Parathyroid adenoma (tissue), 2 donors: ENCODE results near the gene ETV6.

ENCODE experiments used
- H2AFZ ChIP-seq: fragments of 300-600 bp; sonication (generic); one replicate; pipeline ENCODE4 v1.7.0; 2017; ENCODE audit warnings: antibody characterized with exemption, mild to moderate bottlenecking
- H3K27ac ChIP-seq: fragments of 300-600 bp; sonication (generic); one replicate; pipeline ENCODE4 v1.7.0; 2017
- H3K27me3 ChIP-seq: fragments of 300-600 bp; sonication (generic); one replicate; pipeline ENCODE4 v1.7.0; 2017; ENCODE audit warnings: low read length; ENCODE audit not compliant: control insufficient read depth, insufficient read depth
- H3K36me3 ChIP-seq: fragments of 300-600 bp; sonication (generic); one replicate; pipeline ENCODE4 v1.7.0; 2017; ENCODE audit warnings: low read length; ENCODE audit not compliant: control insufficient read depth, insufficient read depth
- H3K4me1 ChIP-seq: fragments of 300-600 bp; sonication (generic); one replicate; pipeline ENCODE4 v1.7.0; 2017; ENCODE audit warnings: control low read depth
- H3K4me2 ChIP-seq: fragments of 300-600 bp; sonication (generic); one replicate; pipeline ENCODE4 v1.7.0; 2017; ENCODE audit warnings: low read length
- H3K4me3 ChIP-seq: fragments of 300-600 bp; sonication (generic); one replicate; pipeline ENCODE4 v1.7.0; 2017; ENCODE audit warnings: low read depth, low read length
- H3K79me2 ChIP-seq: fragments of 300-600 bp; sonication (generic); one replicate; pipeline ENCODE4 v1.7.0; 2017; ENCODE audit warnings: control low read depth
- H3K9ac ChIP-seq: fragments of 300-600 bp; sonication (generic); one replicate; pipeline ENCODE4 v1.7.0; 2017; ENCODE audit warnings: mild to moderate bottlenecking
- H3K9me3 ChIP-seq: fragments of 300-600 bp; sonication (generic); one replicate; pipeline ENCODE4 v1.7.0; 2017; ENCODE audit warnings: low read length; ENCODE audit not compliant: control insufficient read depth
- CTCF ChIP-seq: fragments of 300-600 bp; sonication (generic); IDR thresholded peaks from one replicate; pipeline ENCODE4 v1.7.0; 2017; ENCODE audit warnings: antibody characterized with exemption, mild to moderate bottlenecking
- donor health status: primary hyperparathyroidism.

Gene ETV6

DNA sequence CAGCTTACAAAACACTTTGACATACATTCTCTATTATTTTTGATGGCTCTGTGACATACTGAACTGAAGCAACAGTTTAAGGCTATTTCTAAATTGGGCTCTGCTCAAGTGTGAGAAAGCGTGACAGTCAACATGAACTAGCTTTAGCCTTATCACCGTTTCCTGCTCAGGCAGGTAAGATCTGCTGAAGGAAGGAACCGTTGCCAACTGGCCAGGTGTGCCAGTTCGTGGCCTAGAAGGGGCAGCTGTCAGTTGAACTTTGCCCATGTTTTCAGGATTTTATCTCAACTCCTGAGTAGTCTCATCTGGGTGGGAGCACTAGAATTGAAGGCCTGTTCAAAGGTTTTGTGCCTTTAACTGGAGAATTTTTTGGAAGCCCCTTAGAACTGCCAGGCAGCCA, 79.5 kb downstream of the ETV6 start:
- Histone ChIP-seq H3K27ac (peak overlapping the region; percentile 49), H3K4me2 (peak overlapping the region; percentile 13), H3K9ac (no peak overlapping the region), H3K27me3 (no peaks in the 10 kb centered on the region), H3K36me3 (no peaks in the 10 kb centered on the region), H3K9me3 (no peaks in the 10 kb centered on the region), H3K4me1 (peaks cover 43% of the 10 kb centered on the region), H3K4me3 (no peak overlapping the region), H2AFZ (no peak overlapping the region), H3K79me2 (peaks cover 25% of the 10 kb centered on the region)
- no peak for TF ChIP-seq CTCF

- Histone ChIP-seq H3K9me3 (no peaks in the 10 kb centered on the region), H3K4me3 (no peak overlapping the region), H3K36me3 (no peaks in the 10 kb centered on the region), H3K4me2 (peak overlapping the region; percentile 0), H3K27me3 (no peaks in the 10 kb centered on the region), H2AFZ (no peak overlapping the region), H3K27ac (peak overlapping the region; percentile 49), H3K9ac (no peak overlapping the region), H3K4me1 (peaks cover 37% of the 10 kb centered on the region), H3K79me2 (peaks cover 27% of the 10 kb centered on the region)
- no peak for TF ChIP-seq CTCF
Observed at GRCh38 chr12:11729439-11730150, 80.1 kb downstream of the ETV6 start.

- no peak overlapping the region for H3K4me3 ChIP-seq
- H3K4me2 ChIP-seq, result peak overlapping the region; percentile 0
- H3K9ac ChIP-seq, result no peak overlapping the region
- H3K36me3 ChIP-seq, result no peaks in the 10 kb centered on the region
- H3K79me2 ChIP-seq, result peaks cover 32% of the 10 kb centered on the region
- no peak for TF ChIP-seq CTCF
- no peaks in the 10 kb centered on the region for H3K9me3 ChIP-seq
- peak overlapping the region; percentile 49 for H3K27ac ChIP-seq
- peaks cover 35% of the 10 kb centered on the region for H3K4me1 ChIP-seq
- H3K27me3 ChIP-seq, result no peaks in the 10 kb centered on the region
- H2AFZ ChIP-seq, result peak overlapping the region; percentile 18
Observed at GRCh38 chr12:11730299-11731041, 81.0 kb downstream of the ETV6 start.

GRCh38 chr12:11731042-11731357, 81.5 kb downstream of the ETV6 start:
- H2AFZ ChIP-seq, result no peak overlapping the region
- peaks cover 35% of the 10 kb centered on the region for H3K4me1 ChIP-seq
- no peak for TF ChIP-seq CTCF
- no peaks in the 10 kb centered on the region for H3K27me3 ChIP-seq
- no peak overlapping the region for H3K9ac ChIP-seq
- H3K9me3 ChIP-seq, result no peaks in the 10 kb centered on the region
- no peak overlapping the region for H3K4me2 ChIP-seq
- no peak overlapping the region for H3K4me3 ChIP-seq
- H3K27ac ChIP-seq, result peak overlapping the region; percentile 49
- H3K79me2 ChIP-seq, result peaks cover 31% of the 10 kb centered on the region
- H3K36me3 ChIP-seq, result peaks cover 3% of the 10 kb centered on the region
